ENCODE data around the gene CH25H. TPM values are rescaled to one million over a fixed set of nuclear protein-coding genes. Genes with fewer than 3 reads are reported as not detected.

CH25H gene
- total RNA-seq, 1 experiment from 2014 or later, result not detected

DNA sequence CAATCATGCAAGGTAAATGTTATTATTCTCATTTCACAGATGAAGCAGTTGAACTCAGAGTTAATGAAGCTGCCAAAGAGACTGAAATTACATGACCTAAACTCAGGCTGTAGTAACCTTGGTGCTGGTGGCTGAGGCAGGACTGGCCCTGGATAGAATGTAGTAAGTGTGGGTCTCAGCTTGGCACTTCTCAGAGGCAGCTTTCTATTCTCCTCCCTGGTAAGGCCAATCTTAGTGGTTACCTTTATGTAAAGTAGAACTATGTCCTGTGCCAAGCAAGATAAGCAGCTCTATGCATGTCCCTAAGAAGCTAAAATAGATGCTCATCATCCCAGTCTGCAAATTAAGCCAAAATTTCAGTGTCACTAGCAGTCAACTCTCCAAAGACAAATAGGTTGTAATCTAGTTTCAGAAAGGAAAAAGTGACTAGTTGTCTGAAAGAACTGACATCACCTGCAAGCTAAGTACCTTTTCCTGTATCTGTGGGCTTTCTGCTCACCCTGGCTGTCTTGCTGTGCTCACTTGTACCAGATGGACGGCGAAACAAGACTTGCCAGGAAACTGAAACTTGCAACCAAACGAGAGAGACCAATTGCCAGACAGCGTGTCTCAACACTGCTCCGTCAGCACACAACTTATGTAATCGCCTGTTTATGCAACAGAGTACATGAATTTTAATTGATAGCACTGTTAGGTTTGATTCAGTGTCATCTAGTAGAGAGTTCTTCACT lies 43.7 kb downstream of the CH25H start:
- no peaks in the 10 kb centered on the region for H3K9me3 Mint-ChIP-seq (ENCODE audit: unreplicated experiment)
- peak overlapping the region; percentile 29 for H3K4me3 Mint-ChIP-seq (ENCODE audit: unreplicated experiment)
- H3K27me3 Mint-ChIP-seq (ENCODE audit: insufficient read depth, unreplicated experiment), result no peaks in the 10 kb centered on the region
- H3K27ac Mint-ChIP-seq (ENCODE audit: low read depth, unreplicated experiment), result no peak overlapping the region
- peak; percentile 84 for DNase-seq (ENCODE audit: unreplicated experiment)
- H3K36me3 Mint-ChIP-seq (ENCODE audit: insufficient read depth, unreplicated experiment), result no peaks in the 10 kb centered on the region
- CTCF ChIA-PET, result interaction anchor here (1.0 to 1.6 kb wide), 2 partner anchors 134 to 327 kb away, joined by 3 to 4 read pairs; no protein-coding TSS in a partner anchor
- POLR2A ChIA-PET, result interaction anchor here (0.7 to 2.4 kb wide), 8 partner anchors 20 to 173 kb away, joined by 3 to 15 read pairs (median 3); partner anchors contain the start of genes CH25H and FAS
- TF ChIP-seq, protein P1, sequence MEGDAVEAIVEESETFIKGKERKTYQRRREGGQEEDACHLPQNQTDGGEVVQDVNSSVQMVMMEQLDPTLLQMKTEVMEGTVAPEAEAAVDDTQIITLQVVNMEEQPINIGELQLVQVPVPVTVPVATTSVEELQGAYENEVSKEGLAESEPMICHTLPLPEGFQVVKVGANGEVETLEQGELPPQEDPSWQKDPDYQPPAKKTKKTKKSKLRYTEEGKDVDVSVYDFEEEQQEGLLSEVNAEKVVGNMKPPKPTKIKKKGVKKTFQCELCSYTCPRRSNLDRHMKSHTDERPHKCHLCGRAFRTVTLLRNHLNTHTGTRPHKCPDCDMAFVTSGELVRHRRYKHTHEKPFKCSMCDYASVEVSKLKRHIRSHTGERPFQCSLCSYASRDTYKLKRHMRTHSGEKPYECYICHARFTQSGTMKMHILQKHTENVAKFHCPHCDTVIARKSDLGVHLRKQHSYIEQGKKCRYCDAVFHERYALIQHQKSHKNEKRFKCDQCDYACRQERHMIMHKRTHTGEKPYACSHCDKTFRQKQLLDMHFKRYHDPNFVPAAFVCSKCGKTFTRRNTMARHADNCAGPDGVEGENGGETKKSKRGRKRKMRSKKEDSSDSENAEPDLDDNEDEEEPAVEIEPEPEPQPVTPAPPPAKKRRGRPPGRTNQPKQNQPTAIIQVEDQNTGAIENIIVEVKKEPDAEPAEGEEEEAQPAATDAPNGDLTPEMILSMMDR (IDR thresholded peaks at IDR 0.05; ENCODE audit: unreplicated experiment), result no peak
- intact Hi-C loops (cut with micrococcal nuclease), result no loop called here
- H3K4me1 Mint-ChIP-seq (ENCODE audit: insufficient read depth, unreplicated experiment), result peaks cover 30% of the 10 kb centered on the region
- no TSS peak for BruUV-seq (replicated peaks)

DNA sequence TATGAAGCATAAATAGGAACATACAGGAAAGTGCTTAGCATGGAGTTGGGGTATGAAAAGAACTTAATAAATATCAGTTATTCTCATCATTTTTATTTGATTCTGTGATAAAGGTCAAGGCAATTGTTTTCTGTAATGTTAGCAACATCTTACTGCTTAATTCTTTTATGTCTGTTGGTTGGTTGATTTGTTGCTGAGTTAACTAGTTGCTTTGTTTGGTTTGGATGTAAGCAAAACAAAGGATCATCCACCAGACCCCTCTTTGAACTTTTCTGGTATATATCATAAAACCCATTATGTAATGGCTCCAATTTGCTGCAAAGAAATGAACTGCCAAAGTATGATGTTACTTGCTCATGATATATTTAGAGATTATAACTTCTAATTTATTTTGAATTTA lies 44.5 kb downstream of the CH25H start:
- BruUV-seq (replicated peaks), result no TSS peak
- H3K9me3 Mint-ChIP-seq (ENCODE audit: unreplicated experiment), result no peaks in the 10 kb centered on the region
- no peak overlapping the region for H3K4me3 Mint-ChIP-seq (ENCODE audit: unreplicated experiment)
- TF ChIP-seq, protein P1 (IDR thresholded peaks at IDR 0.05; ENCODE audit: unreplicated experiment), result no peak
- intact Hi-C loops (cut with micrococcal nuclease), result no loop called here
- no peak for DNase-seq (ENCODE audit: unreplicated experiment)
- peaks cover 30% of the 10 kb centered on the region for H3K4me1 Mint-ChIP-seq (ENCODE audit: insufficient read depth, unreplicated experiment)
- CTCF ChIA-PET, result no interaction called here
- H3K27me3 Mint-ChIP-seq (ENCODE audit: insufficient read depth, unreplicated experiment), result no peaks in the 10 kb centered on the region
- POLR2A ChIA-PET, result interaction anchor here (1.1 to 2.0 kb wide), 4 partner anchors 21 to 172 kb away, joined by 3 to 11 read pairs (median 3); partner anchors contain the start of gene FAS
- H3K27ac Mint-ChIP-seq (ENCODE audit: low read depth, unreplicated experiment), result no peak overlapping the region
- H3K36me3 Mint-ChIP-seq (ENCODE audit: insufficient read depth, unreplicated experiment), result no peaks in the 10 kb centered on the region

DNA sequence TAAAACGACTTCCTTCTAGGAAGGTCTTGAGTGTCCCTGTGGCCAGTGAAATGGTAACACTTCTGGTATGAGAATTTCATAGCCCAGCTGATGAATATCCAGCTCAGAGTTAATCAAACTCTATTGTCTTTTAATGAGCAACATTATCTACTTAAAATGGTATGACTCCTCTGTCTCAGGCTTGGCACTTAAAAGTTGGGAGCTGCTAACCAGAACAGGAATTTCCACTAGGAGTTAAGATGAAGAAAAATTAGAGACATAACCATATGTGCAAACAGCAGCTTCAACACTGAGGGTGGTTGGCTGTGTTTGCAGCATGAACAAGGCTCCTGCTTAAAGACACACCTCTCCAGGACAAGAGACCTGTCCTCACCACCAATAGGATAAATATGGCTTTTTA lies 46.8 kb downstream of the CH25H start:
- H3K4me1 Mint-ChIP-seq (ENCODE audit: insufficient read depth, unreplicated experiment), result peaks cover 16% of the 10 kb centered on the region
- POLR2A ChIA-PET, result interaction anchor here (1.9 kb wide), 1 partner anchor 38 kb away, joined by 4 read pairs; no protein-coding TSS in a partner anchor
- H3K27me3 Mint-ChIP-seq (ENCODE audit: insufficient read depth, unreplicated experiment), result no peaks in the 10 kb centered on the region
- CTCF ChIA-PET, result no interaction called here
- TF ChIP-seq, protein P1 (IDR thresholded peaks at IDR 0.05; ENCODE audit: unreplicated experiment), result no peak
- H3K36me3 Mint-ChIP-seq (ENCODE audit: insufficient read depth, unreplicated experiment), result no peaks in the 10 kb centered on the region
- H3K9me3 Mint-ChIP-seq (ENCODE audit: unreplicated experiment), result no peaks in the 10 kb centered on the region
- H3K4me3 Mint-ChIP-seq (ENCODE audit: unreplicated experiment), result no peak overlapping the region
- intact Hi-C loops (cut with micrococcal nuclease), result no loop called here
- no TSS peak for BruUV-seq (replicated peaks)
- no peak for DNase-seq (ENCODE audit: unreplicated experiment)
- no peak overlapping the region for H3K27ac Mint-ChIP-seq (ENCODE audit: low read depth, unreplicated experiment)

DNA sequence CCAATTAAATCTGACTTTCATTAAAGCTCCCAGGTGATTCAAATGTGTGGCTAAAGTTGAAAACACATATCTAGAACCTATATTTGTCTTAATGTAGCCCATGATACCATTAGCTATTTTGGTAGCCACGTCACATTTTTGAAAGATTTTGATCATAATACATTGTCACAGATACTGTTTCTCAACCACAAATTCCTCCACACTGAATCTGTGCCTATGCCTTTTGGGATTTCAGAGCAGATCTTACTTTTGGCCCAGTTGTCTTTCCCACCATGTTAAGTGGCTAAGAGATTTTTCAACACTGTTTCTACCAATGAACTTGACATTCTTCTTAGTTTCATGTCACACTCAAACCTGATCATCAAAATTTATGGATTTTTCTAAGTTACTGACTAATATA lies 47.4 kb downstream of the CH25H start:
- DNase-seq (ENCODE audit: unreplicated experiment), result no peak
- ChIA-PET CTCF (no interaction called here), POLR2A (interaction anchor here (1.0 to 1.9 kb wide), 2 partner anchors 12 to 37 kb away, joined by 3 to 4 read pairs; no protein-coding TSS in a partner anchor)
- H3K9me3 Mint-ChIP-seq (ENCODE audit: unreplicated experiment), result no peaks in the 10 kb centered on the region
- no peak overlapping the region for H3K27ac Mint-ChIP-seq (ENCODE audit: low read depth, unreplicated experiment)
- intact Hi-C loops (cut with micrococcal nuclease), result no loop called here
- no peaks in the 10 kb centered on the region for H3K36me3 Mint-ChIP-seq (ENCODE audit: insufficient read depth, unreplicated experiment)
- H3K27me3 Mint-ChIP-seq (ENCODE audit: insufficient read depth, unreplicated experiment), result no peaks in the 10 kb centered on the region
- no peak overlapping the region for H3K4me3 Mint-ChIP-seq (ENCODE audit: unreplicated experiment)
- BruUV-seq (replicated peaks), result no TSS peak
- H3K4me1 Mint-ChIP-seq (ENCODE audit: insufficient read depth, unreplicated experiment), result peaks cover 16% of the 10 kb centered on the region
- TF ChIP-seq, protein P1 (IDR thresholded peaks at IDR 0.05; ENCODE audit: unreplicated experiment), result no peak
